HCT116 (cell line): ENCODE data around the gene SUV39H1.
"Not testable (repeated sequence)": the region's sequence is repeated elsewhere in the genome, so short reads cannot be mapped to it uniquely, and the experiment has no call there.

Experiments
- CEBPB ChIP-seq: IDR thresholded peaks from 2 replicates; pipeline ENCODE4 v1.6.1; 2012; ENCODE audit warnings: low read depth
- EZH2 ChIP-seq: fragments of 200-600 bp; sonication (generic); IDR thresholded peaks from 2 replicates; pipeline ENCODE4 v1.6.1; 2017; ENCODE audit warnings: antibody characterized with exemption, mixed run types
- EZH2phosphoT487 ChIP-seq: fragments of 200-600 bp; IDR thresholded peaks from 2 replicates; pipeline ENCODE4 v1.6.1; 2018; ENCODE audit warnings: antibody characterized with exemption, borderline replicate concordance
- JUND ChIP-seq: IDR thresholded peaks from 2 replicates; pipeline ENCODE4 v1.6.1; 2012
- POLR2A ChIP-seq: IDR thresholded peaks from 2 replicates; pipeline ENCODE4 v1.7.0; 2011; ENCODE audit warnings: borderline replicate concordance; ENCODE audit not compliant: insufficient read depth, insufficient read length; ENCODE audit errors: extremely low read depth
- SP1 ChIP-seq: IDR thresholded peaks from 2 replicates; pipeline ENCODE4 v1.6.1; 2012; ENCODE audit warnings: low read depth
- SRF ChIP-seq: IDR thresholded peaks from 2 replicates; pipeline ENCODE4 v1.6.1; 2012; ENCODE audit warnings: low read depth
- ZNF274 ChIP-seq: fragments of 200-500 bp; sonication (Bioruptor generic); IDR thresholded peaks from 2 replicates; pipeline ENCODE4 v1.6.1; 2014; ENCODE audit warnings: mild to moderate bottlenecking, low read depth, low read length, inconsistent platforms
- TF ChIP-seq, protein P1 (sequence below), 3 experiments: fragments of 200-600 bp in 1 of 3; sonication (generic) in 1 of 3; IDR thresholded peaks in 2 of 3; conservative IDR thresholded peaks in 1 of 3; 2 replicates each; pipeline ENCODE4 v1.5.1; 2012 to 2017; ENCODE audit warnings: low read depth in 2 of 3, low read length in 2 of 3, antibody characterized with exemption in 1 of 3, borderline replicate concordance in 1 of 3, control low read depth in 1 of 3, mild to moderate bottlenecking in 1 of 3, mixed read lengths in 1 of 3, mixed run types in 1 of 3, moderate library complexity in 1 of 3; ENCODE audit not compliant: insufficient read depth in 1 of 3
- TF ChIP-seq, protein P2 (sequence below): IDR thresholded peaks from 2 replicates; pipeline ENCODE4 v1.6.1; 2012; ENCODE audit warnings: low read depth

DNA sequence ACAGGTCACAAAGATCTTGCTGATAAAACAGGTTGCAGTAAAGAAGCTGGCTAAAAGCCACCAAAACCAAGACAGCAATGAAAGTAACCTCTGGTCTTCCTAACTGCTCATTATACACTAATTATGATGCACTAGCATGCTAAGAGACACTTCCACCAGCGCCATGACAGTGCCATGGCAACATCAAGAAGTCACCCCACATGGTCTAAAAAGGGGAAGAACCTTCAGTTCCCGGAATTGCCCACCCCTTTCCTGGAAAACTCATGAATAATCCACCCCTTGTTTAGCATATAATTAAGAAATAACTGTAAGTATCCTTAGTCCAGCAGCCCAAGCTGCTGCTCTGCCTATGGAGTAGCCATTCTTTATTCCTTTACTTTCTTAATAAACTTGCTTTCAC lies 16.1 kb upstream of the SUV39H1 start:
- TF ChIP-seq, protein P1, sequence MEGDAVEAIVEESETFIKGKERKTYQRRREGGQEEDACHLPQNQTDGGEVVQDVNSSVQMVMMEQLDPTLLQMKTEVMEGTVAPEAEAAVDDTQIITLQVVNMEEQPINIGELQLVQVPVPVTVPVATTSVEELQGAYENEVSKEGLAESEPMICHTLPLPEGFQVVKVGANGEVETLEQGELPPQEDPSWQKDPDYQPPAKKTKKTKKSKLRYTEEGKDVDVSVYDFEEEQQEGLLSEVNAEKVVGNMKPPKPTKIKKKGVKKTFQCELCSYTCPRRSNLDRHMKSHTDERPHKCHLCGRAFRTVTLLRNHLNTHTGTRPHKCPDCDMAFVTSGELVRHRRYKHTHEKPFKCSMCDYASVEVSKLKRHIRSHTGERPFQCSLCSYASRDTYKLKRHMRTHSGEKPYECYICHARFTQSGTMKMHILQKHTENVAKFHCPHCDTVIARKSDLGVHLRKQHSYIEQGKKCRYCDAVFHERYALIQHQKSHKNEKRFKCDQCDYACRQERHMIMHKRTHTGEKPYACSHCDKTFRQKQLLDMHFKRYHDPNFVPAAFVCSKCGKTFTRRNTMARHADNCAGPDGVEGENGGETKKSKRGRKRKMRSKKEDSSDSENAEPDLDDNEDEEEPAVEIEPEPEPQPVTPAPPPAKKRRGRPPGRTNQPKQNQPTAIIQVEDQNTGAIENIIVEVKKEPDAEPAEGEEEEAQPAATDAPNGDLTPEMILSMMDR (IDR thresholded peaks at IDR 0.05 in 2 of 3, conservative IDR thresholded peaks at IDR 0.05 in 1 of 3; ENCODE audit: borderline replicate concordance in 1 of 3, insufficient read depth in 1 of 3, low read depth in 2 of 3, low read length in 2 of 3), result not testable (repeated sequence)
- not testable (repeated sequence) for TF ChIP-seq EZH2phosphoT487, POLR2A, CEBPB, SP1, JUND, ZNF274, SRF, EZH2
- TF ChIP-seq, protein P2, sequence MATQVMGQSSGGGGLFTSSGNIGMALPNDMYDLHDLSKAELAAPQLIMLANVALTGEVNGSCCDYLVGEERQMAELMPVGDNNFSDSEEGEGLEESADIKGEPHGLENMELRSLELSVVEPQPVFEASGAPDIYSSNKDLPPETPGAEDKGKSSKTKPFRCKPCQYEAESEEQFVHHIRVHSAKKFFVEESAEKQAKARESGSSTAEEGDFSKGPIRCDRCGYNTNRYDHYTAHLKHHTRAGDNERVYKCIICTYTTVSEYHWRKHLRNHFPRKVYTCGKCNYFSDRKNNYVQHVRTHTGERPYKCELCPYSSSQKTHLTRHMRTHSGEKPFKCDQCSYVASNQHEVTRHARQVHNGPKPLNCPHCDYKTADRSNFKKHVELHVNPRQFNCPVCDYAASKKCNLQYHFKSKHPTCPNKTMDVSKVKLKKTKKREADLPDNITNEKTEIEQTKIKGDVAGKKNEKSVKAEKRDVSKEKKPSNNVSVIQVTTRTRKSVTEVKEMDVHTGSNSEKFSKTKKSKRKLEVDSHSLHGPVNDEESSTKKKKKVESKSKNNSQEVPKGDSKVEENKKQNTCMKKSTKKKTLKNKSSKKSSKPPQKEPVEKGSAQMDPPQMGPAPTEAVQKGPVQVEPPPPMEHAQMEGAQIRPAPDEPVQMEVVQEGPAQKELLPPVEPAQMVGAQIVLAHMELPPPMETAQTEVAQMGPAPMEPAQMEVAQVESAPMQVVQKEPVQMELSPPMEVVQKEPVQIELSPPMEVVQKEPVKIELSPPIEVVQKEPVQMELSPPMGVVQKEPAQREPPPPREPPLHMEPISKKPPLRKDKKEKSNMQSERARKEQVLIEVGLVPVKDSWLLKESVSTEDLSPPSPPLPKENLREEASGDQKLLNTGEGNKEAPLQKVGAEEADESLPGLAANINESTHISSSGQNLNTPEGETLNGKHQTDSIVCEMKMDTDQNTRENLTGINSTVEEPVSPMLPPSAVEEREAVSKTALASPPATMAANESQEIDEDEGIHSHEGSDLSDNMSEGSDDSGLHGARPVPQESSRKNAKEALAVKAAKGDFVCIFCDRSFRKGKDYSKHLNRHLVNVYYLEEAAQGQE, result not testable (repeated sequence)
